GM18517 (cell line): ENCODE data around the gene GAN.
"Not testable (repeated sequence)": the region's sequence is repeated elsewhere in the genome, so short reads cannot be mapped to it uniquely, and the experiment has no call there.

ENCODE experiments used
- ATAC-seq: cut with Tn5 transposase; IDR thresholded peaks from one replicate; pipeline ENCODE4 v1.9.1; 2021; ENCODE audit warnings: mild to moderate bottlenecking, moderate library complexity; ENCODE audit not compliant: unreplicated experiment

The GAN gene

GRCh38 chr16:81397058-81397878 is 82.5 kb downstream of the GAN start:
- ATAC-seq, result no peak

DNA sequence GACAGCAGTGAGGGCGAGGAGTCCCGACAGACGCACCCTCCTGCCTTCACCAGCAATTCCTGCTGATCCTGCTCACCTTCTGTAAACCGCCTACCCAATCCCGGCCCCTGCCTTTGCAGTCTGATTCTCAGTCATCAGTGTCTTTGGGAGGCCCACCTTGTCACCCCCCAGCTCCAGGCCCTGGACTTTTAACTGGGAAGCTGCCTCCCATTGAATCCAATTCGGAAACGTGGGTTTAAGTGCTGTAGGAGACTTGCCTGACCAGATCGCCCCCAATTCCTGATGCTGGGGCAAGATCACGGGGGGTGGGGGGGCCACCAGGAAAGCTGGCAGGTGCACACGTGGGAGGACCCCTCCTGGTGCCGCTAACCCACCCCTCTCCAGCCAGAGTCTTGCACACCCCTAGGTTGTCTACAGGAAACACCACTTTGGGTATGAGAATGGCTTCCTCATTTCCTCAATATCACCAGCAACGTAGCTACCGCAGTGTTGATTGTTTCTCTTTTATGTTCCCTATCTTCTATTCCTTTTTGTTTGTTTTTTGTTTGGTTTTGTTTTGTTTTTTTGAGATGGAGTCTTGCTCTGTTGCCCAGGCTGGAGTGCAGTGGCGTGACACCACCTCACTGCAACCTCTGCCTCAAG is 83.2 kb downstream of the GAN start:
- ATAC-seq, result no peak

GRCh38 chr16:81399909-81400308 is 85.1 kb downstream of the GAN start:
- no peak for ATAC-seq

GRCh38 chr16:81401035-81401950 is 86.5 kb downstream of the GAN start:
- ATAC-seq, result no peak

DNA sequence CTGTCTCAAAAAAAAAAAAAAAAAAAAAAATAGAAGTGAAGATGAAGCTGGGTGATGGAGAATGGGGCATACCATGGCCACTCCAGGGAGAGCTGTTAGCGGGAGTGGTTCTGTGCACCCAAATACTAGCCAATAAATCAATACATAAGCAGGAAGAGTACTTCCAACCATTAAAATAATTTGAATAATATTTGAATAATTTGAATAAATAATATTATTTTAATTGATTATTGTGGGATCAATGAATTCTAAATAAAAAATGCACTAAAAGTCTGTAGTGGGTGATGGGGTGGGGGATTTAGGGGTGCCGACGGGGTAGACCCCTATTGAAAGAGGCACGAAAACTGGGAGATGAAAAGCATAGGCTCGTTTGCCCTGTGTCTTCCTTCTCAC is 88.4 kb downstream of the GAN start:
- ATAC-seq, result no peak

DNA sequence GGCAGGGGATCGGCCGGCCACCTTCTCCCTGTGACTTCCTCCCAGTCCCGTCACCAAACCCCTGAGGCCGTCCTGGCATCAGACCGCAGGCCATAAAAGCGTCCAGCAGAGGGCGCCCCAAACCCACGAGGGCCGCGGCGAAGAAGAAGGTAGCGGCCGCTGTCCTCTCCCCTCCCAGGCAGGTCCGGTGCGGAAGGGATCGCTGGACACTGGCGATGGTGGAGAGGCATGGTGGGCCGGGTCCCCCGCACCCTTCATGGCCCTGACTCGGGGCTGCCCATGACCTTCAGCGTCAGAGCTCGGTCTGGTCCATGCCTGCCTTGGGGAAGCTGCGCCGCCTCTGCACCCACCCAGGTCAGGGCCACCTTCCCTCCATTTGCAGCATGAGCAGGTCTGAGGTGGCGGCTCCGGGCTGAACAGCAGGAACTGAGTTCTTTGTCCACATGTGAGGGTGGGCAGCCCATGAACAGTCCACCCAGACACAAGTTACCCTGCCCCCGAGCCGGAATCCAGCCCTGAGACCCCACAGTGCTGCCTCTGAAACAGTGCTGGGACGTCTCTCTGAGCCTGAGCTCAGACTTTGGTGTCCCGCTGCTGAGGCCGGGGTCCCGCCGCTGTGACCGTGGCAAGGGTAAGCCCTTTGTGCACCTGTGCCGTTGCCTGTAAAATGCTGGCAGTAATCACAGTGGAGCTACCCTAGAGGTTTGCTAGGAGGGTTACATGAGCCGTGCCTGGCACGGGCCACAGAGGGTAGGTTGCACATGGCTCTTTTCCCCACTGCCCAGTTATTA is 89.0 kb downstream of the GAN start:
- ATAC-seq, result no peak

DNA sequence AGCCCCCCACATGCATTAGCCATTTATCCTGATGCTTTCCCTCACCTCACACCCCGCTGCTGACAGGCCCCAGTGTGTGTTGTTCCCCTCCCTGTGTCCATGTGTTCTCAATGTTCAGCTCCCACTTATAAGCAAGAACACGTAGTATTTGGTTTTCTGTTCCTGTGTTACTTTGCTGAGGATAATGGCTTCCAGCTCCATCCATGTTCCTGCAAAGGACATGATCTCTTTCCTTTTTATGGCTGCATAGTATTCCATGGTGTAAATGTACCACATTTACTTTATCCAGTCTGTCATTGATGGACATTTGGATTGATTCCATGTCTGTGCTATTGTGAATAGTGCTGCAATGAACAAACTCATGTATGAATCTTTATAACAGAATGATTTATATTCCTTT is 90.2 kb downstream of the GAN start:
- not testable (repeated sequence) for ATAC-seq

- no peak for ATAC-seq
These were observed 90.9 kb downstream of the GAN start for GRCh38 chr16:81405702-81406113.

DNA sequence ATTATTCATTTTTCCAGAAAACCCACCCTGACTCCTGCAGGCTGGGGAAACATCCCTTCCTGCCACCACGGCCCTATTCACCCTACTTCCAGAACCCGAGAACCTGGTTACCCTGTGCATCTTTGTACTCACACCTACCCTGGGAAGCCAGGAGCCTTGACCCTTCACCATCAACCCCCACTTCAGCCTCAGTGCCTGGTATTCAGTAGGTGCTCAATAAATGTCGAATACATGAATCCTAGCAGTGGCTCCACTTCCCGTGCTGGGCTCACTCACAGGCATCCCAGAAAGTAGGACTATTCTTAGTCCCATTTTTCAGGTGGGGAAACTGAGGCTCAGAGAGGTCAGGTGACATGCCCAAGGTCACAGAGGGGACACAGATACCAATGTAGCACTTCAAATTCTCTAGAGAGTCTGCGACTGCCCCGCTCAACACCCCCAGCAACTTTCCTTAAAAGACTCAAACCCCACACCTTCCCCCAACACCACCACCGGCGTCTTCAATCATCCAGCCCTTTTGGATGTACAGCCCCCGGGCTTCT is 93.7 kb downstream of the GAN start:
- ATAC-seq, result no peak

DNA sequence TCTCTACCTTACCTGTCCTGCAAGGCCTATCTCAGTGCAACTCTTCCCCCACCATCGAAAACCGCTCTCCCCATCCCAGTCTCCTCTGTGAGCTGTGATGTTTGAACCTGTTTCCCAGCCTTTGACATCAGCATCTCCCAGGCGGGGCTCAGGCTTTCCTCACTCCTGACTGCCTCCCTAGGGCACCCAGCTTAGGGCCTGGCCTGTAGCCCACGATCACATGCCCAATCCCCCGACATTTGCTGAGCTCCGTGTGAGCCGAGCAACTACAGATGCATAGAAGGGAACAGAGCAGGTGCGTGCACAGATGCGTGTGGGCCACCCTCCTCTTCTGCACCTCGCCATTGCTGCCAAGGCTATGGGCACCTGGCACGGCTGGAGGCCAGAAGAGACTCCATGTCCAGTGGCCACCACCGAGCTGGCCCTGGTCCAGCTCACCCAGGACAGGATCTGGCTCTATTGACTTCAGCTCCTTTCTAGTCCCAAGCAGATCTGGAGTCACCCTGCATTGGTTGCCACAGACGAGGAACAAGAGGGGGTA is 94.3 kb downstream of the GAN start:
- no peak for ATAC-seq

GRCh38 chr16:81410643-81411293 is 96.0 kb downstream of the GAN start:
- no peak for ATAC-seq

DNA sequence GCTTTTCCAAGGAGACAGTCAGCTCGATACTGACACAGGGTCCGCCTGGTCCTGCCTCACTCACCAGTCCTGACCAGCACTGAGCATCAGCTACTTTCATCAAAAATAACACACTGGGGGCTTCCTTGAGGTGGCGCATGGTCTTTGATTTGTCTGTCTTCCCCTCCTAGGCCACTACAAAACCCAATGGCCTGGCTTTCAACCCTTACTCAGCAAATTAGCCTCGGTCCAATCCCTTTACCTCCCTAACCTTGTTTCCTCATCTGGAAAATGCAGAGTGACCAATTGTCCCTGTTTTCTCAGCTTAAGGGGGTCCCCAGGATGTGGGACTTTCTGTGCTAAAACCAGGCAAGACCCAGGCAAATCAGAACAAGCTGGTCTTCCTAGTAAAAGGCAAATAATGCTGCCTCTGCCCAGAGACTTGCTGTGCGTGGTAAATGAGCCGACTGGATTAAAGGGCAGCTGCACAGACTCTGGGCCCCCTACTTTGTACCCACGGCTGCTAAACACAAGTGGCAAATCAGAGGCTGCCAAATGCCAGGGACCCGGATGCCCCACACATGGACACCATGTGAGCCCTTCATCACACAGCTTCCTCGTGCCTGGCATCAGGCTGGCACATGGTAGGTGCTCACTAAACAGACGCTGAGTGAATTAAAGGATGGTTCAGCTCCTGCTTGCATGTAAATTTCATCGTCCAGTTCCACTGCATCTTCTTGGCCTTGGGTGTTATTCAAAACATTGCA is 98.7 kb downstream of the GAN start:
- no peak for ATAC-seq

GRCh38 chr16:81415751-81416150 is 101.0 kb downstream of the GAN start:
- ATAC-seq, result no peak

DNA sequence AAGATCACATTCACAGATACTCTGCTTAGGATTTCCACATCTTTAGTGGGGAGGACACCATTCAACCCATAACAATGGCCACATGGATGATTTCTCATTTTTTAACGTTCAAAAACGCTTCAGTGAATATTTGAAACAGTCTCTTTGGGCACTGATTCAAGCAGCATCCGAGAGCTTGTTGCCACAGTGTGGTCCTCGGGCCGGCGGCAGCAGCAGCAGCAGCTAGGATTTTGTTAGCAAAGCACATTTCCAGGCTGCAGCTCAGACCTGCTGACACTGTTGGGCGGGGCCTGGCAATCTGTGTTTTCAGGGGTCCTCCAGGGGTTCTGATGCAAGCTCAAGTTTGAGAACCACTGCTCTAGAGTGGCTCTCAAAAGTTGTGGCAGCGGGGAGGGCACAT is 102.0 kb downstream of the GAN start:
- ATAC-seq, result no peak

DNA sequence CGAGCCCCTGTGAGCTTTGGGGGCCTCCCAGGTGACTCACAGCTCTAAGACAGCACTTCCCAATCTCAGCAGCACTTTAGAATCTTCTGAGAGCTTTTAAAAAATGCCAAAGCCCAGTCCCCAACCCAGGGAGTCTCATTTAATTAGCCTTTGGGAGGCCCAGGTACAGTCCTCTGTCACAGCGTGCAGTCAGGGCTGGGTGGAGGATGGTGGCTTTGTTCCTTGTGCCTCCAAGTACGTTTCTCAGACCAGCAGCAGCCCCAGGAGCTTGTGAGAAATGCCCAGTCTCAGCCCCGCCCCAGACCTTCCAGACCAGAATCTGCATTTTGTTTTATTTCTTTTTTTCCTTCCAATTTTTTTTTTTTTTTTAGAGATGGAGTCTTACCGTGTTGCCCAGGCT is 102.4 kb downstream of the GAN start:
- ATAC-seq, result no peak

DNA sequence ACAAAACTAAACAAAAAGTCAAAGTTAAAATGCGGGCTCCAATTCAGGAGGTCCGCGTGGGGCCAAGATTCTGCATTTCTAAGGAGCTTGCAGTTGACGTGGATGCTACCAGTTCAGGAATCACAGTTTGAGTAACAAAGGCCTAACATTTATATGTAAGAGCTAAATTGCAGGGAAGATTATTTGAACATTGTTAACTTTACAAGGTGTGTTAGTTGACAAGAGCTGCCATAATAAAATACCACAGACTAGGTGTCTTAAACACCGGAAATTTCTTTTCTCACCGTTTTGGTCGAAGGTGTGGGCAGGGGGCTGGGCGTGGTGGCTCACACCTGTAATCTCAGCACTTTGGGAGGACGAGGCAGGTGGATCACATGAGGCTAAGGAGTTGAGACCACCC is 105.0 kb downstream of the GAN start:
- no peak for ATAC-seq

GRCh38 chr16:81421126-81421525 is 106.4 kb downstream of the GAN start:
- no peak for ATAC-seq

GRCh38 chr16:81421536-81421935 is 106.8 kb downstream of the GAN start:
- ATAC-seq, result no peak

- not testable (repeated sequence) for ATAC-seq
These were observed 107.4 kb downstream of the GAN start for GRCh38 chr16:81422153-81422552.
